ENCODE measurements around the gene SCTR. TPM values are rescaled to one million over a fixed set of nuclear protein-coding genes. Genes with fewer than 3 reads are reported as not detected.
A peak's percentile ranks its signal among the peaks of the same experiment; 100 is the strongest.

The SCTR gene
- total and polyA plus RNA-seq, 4 donors: 0.10 to 1.8 (median 0.93) TPM

GRCh38 chr2:119478188-119478977 lies 45.9 kb downstream of the SCTR start:
- Histone ChIP-seq H3K9me3 (ENCODE audit: control insufficient read depth, insufficient read depth, low read length) (no peaks in the 10 kb centered on the region), H3K27ac (ENCODE audit: low read depth, low read length) (no peak overlapping the region), H3K27me3 (ENCODE audit: control insufficient read depth, insufficient read depth, low read length) (peaks cover 2% of the 10 kb centered on the region), H3K4me1 (ENCODE audit: control insufficient read depth, insufficient read depth, low read length) (peaks cover 25% of the 10 kb centered on the region), H3K4me3 (ENCODE audit: low read depth, low read length) (no peak overlapping the region), H3K36me3 (ENCODE audit: control insufficient read depth, insufficient read depth, low read length) (no peaks in the 10 kb centered on the region)
- DNase-seq (ENCODE audit: low read depth in 4 of 6, low spot score in 6 of 6): no peak
- 94% methylated on average over 12 of the region's 12 CpGs for WGBS (ENCODE audit: insufficient coverage)

GRCh38 chr2:119477113-119477505 lies 47.2 kb downstream of the SCTR start:
- 64% methylated on average over 9 of the region's 9 CpGs for WGBS (ENCODE audit: insufficient coverage)
- H3K36me3 ChIP-seq (ENCODE audit: control insufficient read depth, insufficient read depth, low read length): no peaks in the 10 kb centered on the region
- H3K27me3 ChIP-seq (ENCODE audit: control insufficient read depth, insufficient read depth, low read length): peaks cover 2% of the 10 kb centered on the region
- peaks cover 17% of the 10 kb centered on the region for H3K4me1 ChIP-seq (ENCODE audit: control insufficient read depth, insufficient read depth, low read length)
- DNase-seq (ENCODE audit: low read depth in 4 of 6, low spot score in 6 of 6): no peak
- no peak overlapping the region for H3K4me3 ChIP-seq (ENCODE audit: low read depth, low read length)
- no peak overlapping the region for H3K27ac ChIP-seq (ENCODE audit: low read depth, low read length)
- H3K9me3 ChIP-seq (ENCODE audit: control insufficient read depth, insufficient read depth, low read length): no peaks in the 10 kb centered on the region

- Histone ChIP-seq H3K4me3 (ENCODE audit: low read depth, low read length) (no peak overlapping the region), H3K9me3 (ENCODE audit: control insufficient read depth, insufficient read depth, low read length) (no peaks in the 10 kb centered on the region), H3K27ac (ENCODE audit: low read depth, low read length) (no peak overlapping the region), H3K27me3 (ENCODE audit: control insufficient read depth, insufficient read depth, low read length) (peaks cover 2% of the 10 kb centered on the region), H3K36me3 (ENCODE audit: control insufficient read depth, insufficient read depth, low read length) (no peaks in the 10 kb centered on the region), H3K4me1 (ENCODE audit: control insufficient read depth, insufficient read depth, low read length) (peaks cover 17% of the 10 kb centered on the region)
- WGBS (ENCODE audit: insufficient coverage): 31% methylated on average over 20 of the region's 20 CpGs
- peak; percentile 12 to 75 (median 30) for DNase-seq (ENCODE audit: low read depth in 4 of 6, low spot score in 6 of 6)
Measured at GRCh38 chr2:119476301-119477112, 47.8 kb downstream of the SCTR start.

GRCh38 chr2:119475857-119476244 lies 48.4 kb downstream of the SCTR start:
- Histone ChIP-seq H3K9me3 (ENCODE audit: control insufficient read depth, insufficient read depth, low read length) (no peaks in the 10 kb centered on the region), H3K36me3 (ENCODE audit: control insufficient read depth, insufficient read depth, low read length) (no peaks in the 10 kb centered on the region), H3K4me1 (ENCODE audit: control insufficient read depth, insufficient read depth, low read length) (peaks cover 17% of the 10 kb centered on the region), H3K27ac (ENCODE audit: low read depth, low read length) (no peak overlapping the region), H3K27me3 (ENCODE audit: control insufficient read depth, insufficient read depth, low read length) (peaks cover 2% of the 10 kb centered on the region), H3K4me3 (ENCODE audit: low read depth, low read length) (no peak overlapping the region)
- no peak for DNase-seq (ENCODE audit: low read depth in 4 of 6, low spot score in 6 of 6)
- 83% methylated on average over 2 of the region's 6 CpGs for WGBS (ENCODE audit: insufficient coverage)

GRCh38 chr2:119475225-119475856 lies 48.9 kb downstream of the SCTR start:
- no peak for DNase-seq (ENCODE audit: low read depth in 4 of 6, low spot score in 6 of 6)
- WGBS (ENCODE audit: insufficient coverage): 77% methylated on average over 9 of the region's 9 CpGs
- H3K4me1 ChIP-seq (ENCODE audit: control insufficient read depth, insufficient read depth, low read length): peaks cover 17% of the 10 kb centered on the region

GRCh38 chr2:119474371-119475224 lies 49.7 kb downstream of the SCTR start:
- DNase-seq (ENCODE audit: low read depth in 4 of 6, low spot score in 6 of 6): no peak
- 79% methylated on average over 13 of the region's 17 CpGs for WGBS (ENCODE audit: insufficient coverage)
- Histone ChIP-seq H3K4me3 (ENCODE audit: low read depth, low read length) (no peak overlapping the region), H3K9me3 (ENCODE audit: control insufficient read depth, insufficient read depth, low read length) (no peaks in the 10 kb centered on the region), H3K27me3 (ENCODE audit: control insufficient read depth, insufficient read depth, low read length) (peaks cover 2% of the 10 kb centered on the region), H3K4me1 (ENCODE audit: control insufficient read depth, insufficient read depth, low read length) (peaks cover 17% of the 10 kb centered on the region), H3K36me3 (ENCODE audit: control insufficient read depth, insufficient read depth, low read length) (no peaks in the 10 kb centered on the region), H3K27ac (ENCODE audit: low read depth, low read length) (no peak overlapping the region)

More at GRCh38 chr2:119475225-119475856, 48.9 kb downstream of the SCTR start:
- no peaks in the 10 kb centered on the region for H3K9me3 ChIP-seq (ENCODE audit: control insufficient read depth, insufficient read depth, low read length)
- no peaks in the 10 kb centered on the region for H3K36me3 ChIP-seq (ENCODE audit: control insufficient read depth, insufficient read depth, low read length)
- H3K4me3 ChIP-seq (ENCODE audit: low read depth, low read length): no peak overlapping the region
- H3K27me3 ChIP-seq (ENCODE audit: control insufficient read depth, insufficient read depth, low read length): peaks cover 2% of the 10 kb centered on the region
- no peak overlapping the region for H3K27ac ChIP-seq (ENCODE audit: low read depth, low read length)

GRCh38 chr2:119473621-119474370 lies 50.5 kb downstream of the SCTR start:
- Histone ChIP-seq H3K4me1 (ENCODE audit: control insufficient read depth, insufficient read depth, low read length) (peaks cover 17% of the 10 kb centered on the region), H3K27ac (ENCODE audit: low read depth, low read length) (no peak overlapping the region), H3K36me3 (ENCODE audit: control insufficient read depth, insufficient read depth, low read length) (no peaks in the 10 kb centered on the region), H3K9me3 (ENCODE audit: control insufficient read depth, insufficient read depth, low read length) (no peaks in the 10 kb centered on the region), H3K4me3 (ENCODE audit: low read depth, low read length) (no peak overlapping the region), H3K27me3 (ENCODE audit: control insufficient read depth, insufficient read depth, low read length) (peaks cover 2% of the 10 kb centered on the region)
- no peak for DNase-seq (ENCODE audit: low read depth in 4 of 6, low spot score in 6 of 6)
- WGBS (ENCODE audit: insufficient coverage): 83% methylated on average over 16 of the region's 16 CpGs

GRCh38 chr2:119472749-119473148 lies 51.5 kb downstream of the SCTR start:
- Histone ChIP-seq H3K27me3 (ENCODE audit: control insufficient read depth, insufficient read depth, low read length) (peaks cover 2% of the 10 kb centered on the region), H3K9me3 (ENCODE audit: control insufficient read depth, insufficient read depth, low read length) (no peaks in the 10 kb centered on the region), H3K36me3 (ENCODE audit: control insufficient read depth, insufficient read depth, low read length) (no peaks in the 10 kb centered on the region), H3K27ac (ENCODE audit: low read depth, low read length) (no peak overlapping the region), H3K4me1 (ENCODE audit: control insufficient read depth, insufficient read depth, low read length) (peaks cover 17% of the 10 kb centered on the region), H3K4me3 (ENCODE audit: low read depth, low read length) (no peak overlapping the region)
- no peak for DNase-seq (ENCODE audit: low read depth in 4 of 6, low spot score in 6 of 6)
- 93% methylated on average over 7 of the region's 8 CpGs for WGBS (ENCODE audit: insufficient coverage)

Data from spinal cord (tissue), 10 donors.